ENCODE results near the gene SERPINA1. TPM values are rescaled to one million over a fixed set of nuclear protein-coding genes. Genes with fewer than 3 reads are reported as not detected.
A peak's percentile ranks its signal among the peaks of the same experiment; 100 is the strongest.

The SERPINA1 gene
- total and polyA plus RNA-seq, 4 donors: 120 to 1,798 (median 1,122) TPM

- H3K4me3 ChIP-seq: no peak overlapping the region
- no peaks in the 10 kb centered on the region for H3K9me3 ChIP-seq (ENCODE audit: control insufficient read depth in 4 of 4, insufficient read depth in 3 of 4, low read length in 3 of 4)
- no peaks in the 10 kb centered on the region for H3K27me3 ChIP-seq (ENCODE audit: control insufficient read depth in 3 of 3, insufficient read depth in 3 of 3, low read length in 2 of 3)
- peaks cover 0 to 13% (median 4%) of the 10 kb centered on the region in 5 donors for H3K4me1 ChIP-seq (ENCODE audit: control insufficient read depth in 5 of 5, insufficient read depth in 5 of 5, low read length in 5 of 5)
- H3K36me3 ChIP-seq (ENCODE audit: control insufficient read depth in 4 of 4, insufficient read depth in 4 of 4, low read length in 4 of 4): no peaks in the 10 kb centered on the region
- H3K27ac ChIP-seq (ENCODE audit: low read depth in 1 of 2, low read length in 1 of 2): peak overlapping the region in 1 of 2 donors; percentile 59
- WGBS, 2 donors: 58 to 72% methylated on average over 5 of the region's 5 CpGs
- DNase-seq: peak; percentile 36 to 61 (median 52)
- no peak for TF ChIP-seq CTCF (IDR thresholded peaks at IDR 0.05; ENCODE audit: control extremely low read depth, extremely low read depth)
- no peak for ATAC-seq (ENCODE audit: insufficient read depth, low FRiP score)
- no peak overlapping the region for H3K9ac ChIP-seq (ENCODE audit: insufficient read depth in 1 of 2, low read length in 2 of 2)
Observed at GRCh38 chr14:94395888-94396574, 7.6 kb upstream of the SERPINA1 start.

DNA sequence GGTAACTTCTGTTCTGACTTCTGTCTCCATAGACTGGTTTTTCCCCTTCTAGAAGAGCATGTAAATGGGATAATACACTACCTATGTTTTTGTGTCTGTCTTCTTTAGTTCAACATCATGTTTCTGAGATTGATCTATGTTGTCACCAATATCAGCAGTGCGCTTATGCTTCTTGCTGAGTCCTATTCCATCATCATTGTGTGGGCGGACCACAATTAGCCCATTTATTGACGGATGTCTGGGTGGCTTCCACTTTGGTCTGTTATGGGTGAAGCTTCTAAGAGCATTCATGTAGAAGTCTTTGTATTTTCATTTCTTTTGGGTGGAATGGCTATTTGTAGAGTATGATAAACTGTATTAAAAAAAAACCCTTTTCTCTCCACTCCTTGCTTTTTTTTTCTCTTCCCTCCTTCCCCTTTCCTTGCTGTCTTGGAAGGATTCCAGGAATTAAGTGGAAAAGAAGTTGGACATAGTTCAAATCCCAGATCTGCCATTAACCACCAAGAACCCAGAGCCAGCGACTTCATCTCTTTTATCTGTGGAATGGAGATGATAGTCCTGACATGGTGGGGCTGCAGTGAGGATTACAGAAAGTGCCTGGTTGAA, 7.0 kb upstream of the SERPINA1 start:
- H3K27me3 ChIP-seq (ENCODE audit: control insufficient read depth in 3 of 3, insufficient read depth in 3 of 3, low read length in 2 of 3): no peaks in the 10 kb centered on the region
- no peak overlapping the region for H3K27ac ChIP-seq (ENCODE audit: low read depth in 1 of 2, low read length in 1 of 2)
- no peaks in the 10 kb centered on the region for H3K36me3 ChIP-seq (ENCODE audit: control insufficient read depth in 4 of 4, insufficient read depth in 4 of 4, low read length in 4 of 4)
- H3K4me3 ChIP-seq: no peak overlapping the region
- H3K4me1 ChIP-seq (ENCODE audit: control insufficient read depth in 5 of 5, insufficient read depth in 5 of 5, low read length in 5 of 5): peaks cover 0 to 13% (median 4%) of the 10 kb centered on the region in 5 donors
- DNase-seq (peak in 2 of 3 donors; percentile 4 to 17), ATAC-seq (ENCODE audit: insufficient read depth, low FRiP score) (no peak)
- TF ChIP-seq CTCF (IDR thresholded peaks at IDR 0.05; ENCODE audit: control extremely low read depth, extremely low read depth): no peak
- WGBS, 2 donors: 73 to 82% methylated on average over 4 of the region's 4 CpGs
- no peak overlapping the region for H3K9ac ChIP-seq (ENCODE audit: insufficient read depth in 1 of 2, low read length in 2 of 2)
- no peaks in the 10 kb centered on the region for H3K9me3 ChIP-seq (ENCODE audit: control insufficient read depth in 4 of 4, insufficient read depth in 3 of 4, low read length in 3 of 4)

- no peak overlapping the region for H3K4me3 ChIP-seq
- no peak overlapping the region for H3K9ac ChIP-seq (ENCODE audit: insufficient read depth in 1 of 2, low read length in 2 of 2)
Observed at GRCh38 chr14:94394581-94395207, 6.3 kb upstream of the SERPINA1 start.

More at GRCh38 chr14:94394581-94395207, 6.3 kb upstream of the SERPINA1 start:
- 43 to 53% methylated on average over 8 to 9 of the region's 9 CpGs for WGBS, 2 donors
- DNase-seq (no peak), ATAC-seq (ENCODE audit: insufficient read depth, low FRiP score) (peak; percentile 20)
- Histone ChIP-seq H3K27me3 (ENCODE audit: control insufficient read depth in 3 of 3, insufficient read depth in 3 of 3, low read length in 2 of 3) (no peaks in the 10 kb centered on the region), H3K27ac (ENCODE audit: low read depth in 1 of 2, low read length in 1 of 2) (no peak overlapping the region), H3K36me3 (ENCODE audit: control insufficient read depth in 4 of 4, insufficient read depth in 4 of 4, low read length in 4 of 4) (no peaks in the 10 kb centered on the region), H3K9me3 (ENCODE audit: control insufficient read depth in 4 of 4, insufficient read depth in 3 of 4, low read length in 3 of 4) (no peaks in the 10 kb centered on the region), H3K4me1 (ENCODE audit: control insufficient read depth in 5 of 5, insufficient read depth in 5 of 5, low read length in 5 of 5) (peaks cover 0 to 12% (median 4%) of the 10 kb centered on the region in 5 donors)
- no peak for TF ChIP-seq CTCF (IDR thresholded peaks at IDR 0.05; ENCODE audit: control extremely low read depth, extremely low read depth)
